Transverse colon (tissue), 4 donors: ENCODE measurements around the gene FMNL2. TPM values are rescaled to one million over a fixed set of nuclear protein-coding genes. Genes with fewer than 3 reads are reported as not detected.

Source experiments
- DNase-seq: peaks from one replicate; pipeline ENCODE4 v3.0.0-alpha.2; 2019
- H3K27ac ChIP-seq, 4 donors: fragments of 200-600 bp; sonication (generic); 2 replicates each; pipeline ENCODE4 v1.5.1; 2016 to 2018; ENCODE audit warnings: inconsistent platforms in 4 of 4
- H3K27me3 ChIP-seq: fragments of 200-600 bp; sonication (generic); 2 replicates; pipeline ENCODE4 v1.5.1; 2017; ENCODE audit warnings: inconsistent platforms
- H3K36me3 ChIP-seq, 4 donors: fragments of 200-600 bp; sonication (generic); 2 replicates each; pipeline ENCODE4 v1.5.1; 2017 to 2019; ENCODE audit warnings: inconsistent platforms in 4 of 4
- H3K4me1 ChIP-seq, 4 donors: fragments of 200-600 bp; sonication (generic); 2 replicates each; pipeline ENCODE4 v1.5.1; 2017 to 2020; ENCODE audit warnings: inconsistent platforms in 4 of 4
- H3K4me3 ChIP-seq, 4 donors: fragments of 200-600 bp; sonication (generic); 1 replicate in 1 of 4; 2 replicates in 3 of 4; pipeline versions ENCODE4 v1.5.1 to v1.6.1; 2017 to 2019; ENCODE audit warnings: inconsistent platforms in 4 of 4
- H3K9me3 ChIP-seq, 2 donors: fragments of 200-600 bp; sonication (generic); 2 replicates each; pipeline ENCODE4 v1.5.1; 2017 to 2019; ENCODE audit warnings: inconsistent platforms in 2 of 2
- EP300 ChIP-seq: sonication (generic); formaldehyde crosslinking; IDR thresholded peaks from one replicate; pipeline ENCODE4 v1.6.1; 2017; ENCODE audit warnings: antibody characterized with exemption, low read depth
- POLR2A ChIP-seq: fragments of 450-650 bp; IDR thresholded peaks from one replicate; pipeline ENCODE4 v1.6.1; 2016; ENCODE audit warnings: antibody characterized with exemption, mild to moderate bottlenecking, moderate library complexity
- POLR2AphosphoS5 ChIP-seq, 3 donors: sonication (generic); formaldehyde crosslinking; IDR thresholded peaks; one replicate each; pipeline ENCODE4 v1.6.1; 2016; ENCODE audit warnings: antibody characterized with exemption in 3 of 3
- WGBS, 2 donors: methylation state at CpG; one replicate each; pipeline ENCODE4 v1.1.5; 2018; ENCODE audit warnings: low coverage in 1 of 2; 5-methylcytosine and 5-hydroxymethylcytosine counted together
- in situ Hi-C, 4 donors: fragments of 200-750 bp; cut with MboI; loops; one replicate each; pipeline versions ENCODE4 v1.15.0 to v1.15.1; 2017; ENCODE audit warnings: low sequenced_read_pairs in 3 of 4, low pct_ligation_motif_present in 1 of 4, low pct_unique_long_range_greater_than_20kb in 1 of 4
- intact Hi-C: fragments of 100-400 bp; cut with DNase I; formaldehyde crosslinking; loops from one replicate; pipeline ENCODE4 v1.15.1; 2023; ENCODE audit warnings: low total_unique reads
- total RNA-seq, 4 donors: library from RNA; depleted of rRNA; stranded (reverse); fragments of >200 nt; gene quantifications; one replicate each; pipeline ENCODE4 v1.1.0, GENCODE V29; 2016
- TF ChIP-seq, protein P1 (sequence below), 5 experiments: fragments of 200-600 bp in 3 of 5; fragments of 450-650 bp in 2 of 5; sonication (generic) in 3 of 5; IDR thresholded peaks; 1 replicate in 2 of 5; 2 replicates in 3 of 5; pipeline ENCODE4 v1.5.1; 2016 to 2017; ENCODE audit warnings: antibody characterized with exemption in 5 of 5, inconsistent platforms in 3 of 5, mild to moderate bottlenecking in 2 of 5, moderate library complexity in 1 of 5

FMNL2 gene
- total RNA-seq, 4 donors from 2014 or later, result 9.2 to 31.4 (median 23.9) TPM

GRCh38 chr2:152603166-152603565, 268.2 kb downstream of the FMNL2 start:
- in situ Hi-C loops (loop anchor here in 1 of 4 donors (25.0 kb wide), 1 partner anchor 266 kb away; the partner anchor contains the start of gene FMNL2), intact Hi-C loops (loop anchor here (10.0 kb wide), 1 partner anchor 48 kb away; no protein-coding TSS in a partner anchor)
- WGBS, 2 donors, result 87 to 90% methylated on average over 3 of the region's 3 CpGs
- no peaks in the 10 kb centered on the region for H3K36me3 ChIP-seq
- no peak overlapping the region for H3K4me3 ChIP-seq
- H3K4me1 ChIP-seq, result no peaks in the 10 kb centered on the region
- H3K9me3 ChIP-seq, result no peaks in the 10 kb centered on the region
- H3K27me3 ChIP-seq, result no peaks in the 10 kb centered on the region
- no peak for DNase-seq
- H3K27ac ChIP-seq, result no peak overlapping the region
- no peak for TF ChIP-seq POLR2A
- TF ChIP-seq, protein P1, sequence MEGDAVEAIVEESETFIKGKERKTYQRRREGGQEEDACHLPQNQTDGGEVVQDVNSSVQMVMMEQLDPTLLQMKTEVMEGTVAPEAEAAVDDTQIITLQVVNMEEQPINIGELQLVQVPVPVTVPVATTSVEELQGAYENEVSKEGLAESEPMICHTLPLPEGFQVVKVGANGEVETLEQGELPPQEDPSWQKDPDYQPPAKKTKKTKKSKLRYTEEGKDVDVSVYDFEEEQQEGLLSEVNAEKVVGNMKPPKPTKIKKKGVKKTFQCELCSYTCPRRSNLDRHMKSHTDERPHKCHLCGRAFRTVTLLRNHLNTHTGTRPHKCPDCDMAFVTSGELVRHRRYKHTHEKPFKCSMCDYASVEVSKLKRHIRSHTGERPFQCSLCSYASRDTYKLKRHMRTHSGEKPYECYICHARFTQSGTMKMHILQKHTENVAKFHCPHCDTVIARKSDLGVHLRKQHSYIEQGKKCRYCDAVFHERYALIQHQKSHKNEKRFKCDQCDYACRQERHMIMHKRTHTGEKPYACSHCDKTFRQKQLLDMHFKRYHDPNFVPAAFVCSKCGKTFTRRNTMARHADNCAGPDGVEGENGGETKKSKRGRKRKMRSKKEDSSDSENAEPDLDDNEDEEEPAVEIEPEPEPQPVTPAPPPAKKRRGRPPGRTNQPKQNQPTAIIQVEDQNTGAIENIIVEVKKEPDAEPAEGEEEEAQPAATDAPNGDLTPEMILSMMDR (IDR thresholded peaks at IDR 0.05), result no peak
- TF ChIP-seq POLR2AphosphoS5 (IDR thresholded peaks at IDR 0.05), result no peak
- no peak for TF ChIP-seq EP300

- in situ Hi-C loops (loop anchor here in 1 of 4 donors (25.0 kb wide), 1 partner anchor 269 kb away; the partner anchor contains the start of gene FMNL2), intact Hi-C loops (loop anchor here (10.0 kb wide), 1 partner anchor 51 kb away; no protein-coding TSS in a partner anchor)
- no peak overlapping the region for H3K27ac ChIP-seq
- no peak for TF ChIP-seq EP300
- TF ChIP-seq, protein P1 (IDR thresholded peaks at IDR 0.05), result no peak
- no peak for TF ChIP-seq POLR2A
- no peak for TF ChIP-seq POLR2AphosphoS5 (IDR thresholded peaks at IDR 0.05)
- WGBS, 2 donors, result 98 to 100% methylated on average over 1 of the region's 1 CpG
- H3K36me3 ChIP-seq, result no peaks in the 10 kb centered on the region
- no peak overlapping the region for H3K4me3 ChIP-seq
- no peaks in the 10 kb centered on the region for H3K9me3 ChIP-seq
- no peaks in the 10 kb centered on the region for H3K27me3 ChIP-seq
- DNase-seq, result no peak
- peaks cover 0 to under 1% (median under 1%) of the 10 kb centered on the region in 4 donors for H3K4me1 ChIP-seq
Measured at GRCh38 chr2:152606081-152606480, 271.1 kb downstream of the FMNL2 start.

DNA sequence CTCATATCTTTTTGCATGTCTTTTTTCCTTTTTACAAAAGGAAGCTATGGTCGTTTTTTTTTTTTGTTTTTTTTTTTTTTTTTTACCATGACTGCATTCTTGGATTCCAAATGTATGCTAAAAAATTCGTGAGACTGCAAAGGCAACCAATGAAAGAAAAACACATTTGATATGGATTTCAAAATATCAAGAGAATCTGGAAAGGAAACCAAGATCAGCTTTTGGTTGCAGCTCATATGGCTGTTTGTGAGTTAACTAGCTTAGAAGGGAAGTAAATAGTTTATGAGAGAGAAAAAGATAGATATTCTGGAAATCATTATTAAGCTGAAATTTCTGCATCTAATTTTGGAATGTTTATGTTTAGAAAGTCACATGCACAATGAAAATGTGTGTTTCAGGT, 272.0 kb downstream of the FMNL2 start:
- Histone ChIP-seq H3K27ac (no peak overlapping the region), H3K4me3 (no peak overlapping the region), H3K9me3 (no peaks in the 10 kb centered on the region), H3K36me3 (no peaks in the 10 kb centered on the region), H3K27me3 (no peaks in the 10 kb centered on the region), H3K4me1 (peaks cover 0 to 9% (median 8%) of the 10 kb centered on the region in 4 donors)
- intact Hi-C loops (loop anchor here (10.0 kb wide), 1 partner anchor 52 kb away; no protein-coding TSS in a partner anchor), in situ Hi-C loops (loop anchor here in 1 of 4 donors (25.0 kb wide), 1 partner anchor 270 kb away; the partner anchor contains the start of gene FMNL2)
- DNase-seq, result no peak
- WGBS, 2 donors, result 31 to 61% methylated on average over 1 to 2 of the region's 2 CpGs
- TF ChIP-seq EP300 (no peak), POLR2AphosphoS5 (IDR thresholded peaks at IDR 0.05) (no peak), POLR2A (no peak)
- TF ChIP-seq, protein P1 (IDR thresholded peaks at IDR 0.05), result no peak

DNA sequence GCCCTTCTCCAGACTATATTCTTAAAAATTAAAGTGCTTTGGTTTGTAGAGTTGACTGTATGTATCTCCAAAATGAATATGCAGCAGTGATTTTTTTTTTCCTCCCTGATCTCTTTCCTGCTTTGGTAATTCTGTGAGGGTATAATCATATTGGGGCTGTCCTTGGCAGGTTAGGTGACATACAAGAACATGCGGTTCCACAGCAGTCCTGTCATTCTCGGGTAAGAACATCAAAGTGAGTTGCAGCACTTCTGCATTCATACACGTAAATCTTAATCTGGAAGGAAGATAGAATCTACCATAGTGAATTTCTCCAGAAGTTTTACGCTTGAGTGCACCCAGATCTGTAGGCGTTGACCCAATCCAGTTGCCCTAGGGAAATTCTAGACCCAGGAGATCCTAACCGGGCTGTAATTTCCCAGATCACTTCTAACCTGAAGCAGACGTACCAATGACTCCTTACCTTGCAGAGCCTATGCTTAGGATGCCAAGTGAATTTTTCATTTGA, 272.9 kb downstream of the FMNL2 start:
- DNase-seq, result no peak
- Histone ChIP-seq H3K4me1 (peaks cover 0 to 13% (median 10%) of the 10 kb centered on the region in 4 donors), H3K27ac (no peak overlapping the region), H3K9me3 (no peaks in the 10 kb centered on the region), H3K36me3 (no peaks in the 10 kb centered on the region), H3K27me3 (no peaks in the 10 kb centered on the region), H3K4me3 (no peak overlapping the region)
- TF ChIP-seq POLR2A, result no peak
- TF ChIP-seq POLR2AphosphoS5 (IDR thresholded peaks at IDR 0.05), result no peak
- TF ChIP-seq, protein P1 (IDR thresholded peaks at IDR 0.05), result no peak
- no peak for TF ChIP-seq EP300
- in situ Hi-C loops, result loop anchor here in 1 of 4 donors (25.0 kb wide), 1 partner anchor 271 kb away; the partner anchor contains the start of gene FMNL2
- whole genome bisulfite sequencing, 2 donors, result 85 to 92% methylated on average over 4 to 7 of the region's 7 CpGs
- intact Hi-C loops, result loop anchor here (10.0 kb wide), 1 partner anchor 53 kb away; no protein-coding TSS in a partner anchor
